Skeletal muscle tissue (tissue), 4 donors: ENCODE results near the gene ZFYVE28. TPM values are rescaled to one million over a fixed set of nuclear protein-coding genes. Genes with fewer than 3 reads are reported as not detected.

Experiments used
- H3K27ac ChIP-seq: one replicate; pipeline ENCODE4 v1.7.0; 2013; ENCODE audit warnings: mild to moderate bottlenecking, low read depth, low read length, inconsistent platforms
- H3K27me3 ChIP-seq, 3 donors: one replicate each; pipeline ENCODE4 v1.7.0; 2013; ENCODE audit warnings: low read length in 3 of 3; ENCODE audit not compliant: control insufficient read depth in 3 of 3, insufficient read depth in 3 of 3
- H3K36me3 ChIP-seq, 3 donors: one replicate each; pipeline ENCODE4 v1.7.0; 2013; ENCODE audit warnings: low read length in 3 of 3; ENCODE audit not compliant: control insufficient read depth in 3 of 3, insufficient read depth in 3 of 3
- H3K4me1 ChIP-seq, 3 donors: one replicate each; pipeline ENCODE4 v1.7.0; 2013; ENCODE audit warnings: low read length in 3 of 3, mild to moderate bottlenecking in 3 of 3; ENCODE audit not compliant: control insufficient read depth in 3 of 3, insufficient read depth in 3 of 3
- H3K4me3 ChIP-seq, 3 donors: one replicate each; pipeline ENCODE4 v1.7.0; 2013; ENCODE audit warnings: low read length in 3 of 3
- H3K9ac ChIP-seq, 3 donors: one replicate each; pipeline ENCODE4 v1.7.0; 2013; ENCODE audit warnings: low read length in 3 of 3, mild to moderate bottlenecking in 3 of 3, moderate library complexity in 2 of 3, low read depth in 1 of 3
- H3K9me3 ChIP-seq, 3 donors: one replicate each; pipeline ENCODE4 v1.7.0; 2013; ENCODE audit warnings: low read length in 3 of 3; ENCODE audit not compliant: control insufficient read depth in 3 of 3
- total RNA-seq: library from RNA; depleted of rRNA; stranded (reverse); fragments of >200 nt; gene quantifications from one replicate; pipeline ENCODE4 v1.2.3, GENCODE V29; 2014
- donor health status: Osteomylitis.

ZFYVE28 gene
- total RNA-seq, 1 donor from 2014 or later, result 1.0 TPM

DNA sequence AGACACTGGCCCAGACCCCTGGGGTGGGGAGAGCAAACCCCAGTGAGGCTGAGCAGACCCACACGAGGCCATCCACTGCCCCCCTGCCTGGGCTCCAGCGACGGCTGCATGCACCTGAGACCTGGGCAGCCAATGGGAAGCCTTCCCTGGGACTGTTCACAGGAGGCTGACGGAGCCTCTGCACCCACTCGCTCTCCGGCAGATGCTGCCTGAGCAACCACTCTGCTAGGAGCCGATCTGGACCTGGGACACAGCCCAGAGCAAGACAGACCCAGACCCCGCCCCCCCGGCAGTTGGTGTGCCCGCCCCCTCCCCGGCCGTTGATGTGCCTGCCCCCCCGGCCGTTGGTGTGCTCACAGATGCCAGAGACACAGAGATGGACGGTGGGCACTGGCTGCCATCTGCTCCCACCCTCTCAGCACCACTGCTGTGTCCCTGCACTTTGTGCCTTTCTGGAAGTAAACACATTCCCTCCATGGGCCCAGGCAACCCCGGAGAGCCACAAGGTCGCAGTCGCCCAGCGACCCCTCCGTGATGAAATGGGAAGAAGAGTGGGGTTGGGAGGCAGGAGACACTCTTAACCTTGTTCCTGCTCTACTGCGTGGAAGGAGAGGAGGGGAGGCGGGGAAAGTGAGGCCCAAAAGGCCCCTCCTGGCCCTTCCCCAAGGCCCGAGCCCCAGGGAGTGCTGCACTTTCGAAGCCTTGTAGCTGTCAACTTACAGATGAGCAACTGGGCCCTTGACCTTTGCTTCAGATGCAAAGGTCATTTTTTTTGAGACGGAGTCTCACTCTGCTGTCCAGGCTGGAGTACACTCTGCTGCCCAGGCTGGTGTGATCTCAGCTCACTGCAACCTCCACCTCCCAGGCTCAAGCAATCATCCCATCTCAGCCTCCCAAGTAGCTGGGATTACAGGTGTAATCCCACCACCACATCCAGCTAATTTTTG lies 62.0 kb downstream of the ZFYVE28 start:
- Histone ChIP-seq H3K36me3 (no peaks in the 10 kb centered on the region), H3K4me1 (peaks cover 7 to 16% (median 10%) of the 10 kb centered on the region in 3 donors), H3K27me3 (no peaks in the 10 kb centered on the region), H3K27ac (no peak overlapping the region), H3K4me3 (no peak overlapping the region), H3K9me3 (no peaks in the 10 kb centered on the region), H3K9ac (no peak overlapping the region)

DNA sequence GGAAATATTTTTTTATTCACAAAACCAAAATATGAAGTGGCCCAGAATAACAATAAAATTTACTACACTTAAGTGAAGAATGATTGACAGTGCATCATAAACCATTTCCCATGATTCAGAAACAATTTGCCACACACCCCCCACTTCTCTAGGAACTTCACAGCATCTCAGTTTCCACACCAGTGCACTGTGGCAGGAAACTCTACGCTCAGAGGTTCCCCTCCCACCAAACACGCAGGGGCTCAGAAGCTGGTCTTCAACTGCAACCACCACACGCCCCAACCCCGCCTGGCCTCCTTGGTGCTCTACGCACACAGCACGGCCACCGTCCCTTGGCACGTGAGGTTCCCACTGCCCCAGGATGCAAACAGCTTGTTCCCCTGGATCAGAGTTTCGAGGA lies 63.7 kb downstream of the ZFYVE28 start:
- H3K27ac ChIP-seq, result no peak overlapping the region
- H3K9me3 ChIP-seq, result no peaks in the 10 kb centered on the region
- no peaks in the 10 kb centered on the region for H3K27me3 ChIP-seq
- H3K36me3 ChIP-seq, result no peaks in the 10 kb centered on the region
- peaks cover 7 to 14% (median 10%) of the 10 kb centered on the region in 3 donors for H3K4me1 ChIP-seq
- no peak overlapping the region for H3K9ac ChIP-seq
- H3K4me3 ChIP-seq, result no peak overlapping the region

DNA sequence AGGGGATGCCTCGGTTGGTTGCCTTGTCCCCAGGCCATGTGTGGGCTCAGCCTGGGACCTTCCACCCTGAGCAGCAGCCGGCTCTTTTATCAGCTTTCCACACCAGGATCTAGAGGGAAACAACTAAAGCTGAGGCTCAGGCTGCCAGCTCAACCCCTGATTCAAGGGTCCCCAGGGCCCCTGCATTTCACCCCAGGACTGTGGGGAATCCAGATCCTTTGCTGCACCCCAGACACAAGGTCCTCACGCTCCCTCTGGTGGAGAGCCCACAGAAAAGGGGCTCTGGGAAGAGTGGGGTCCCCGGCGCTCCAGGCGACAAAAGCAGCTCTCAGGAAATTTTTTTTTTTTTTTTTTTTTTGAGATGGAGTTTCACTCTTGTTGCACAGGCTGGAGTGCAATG lies 64.3 kb downstream of the ZFYVE28 start:
- Histone ChIP-seq H3K9me3 (no peaks in the 10 kb centered on the region), H3K36me3 (no peaks in the 10 kb centered on the region), H3K4me3 (no peak overlapping the region), H3K9ac (no peak overlapping the region), H3K27me3 (no peaks in the 10 kb centered on the region), H3K4me1 (peaks cover 7 to 14% (median 10%) of the 10 kb centered on the region in 3 donors), H3K27ac (no peak overlapping the region)

DNA sequence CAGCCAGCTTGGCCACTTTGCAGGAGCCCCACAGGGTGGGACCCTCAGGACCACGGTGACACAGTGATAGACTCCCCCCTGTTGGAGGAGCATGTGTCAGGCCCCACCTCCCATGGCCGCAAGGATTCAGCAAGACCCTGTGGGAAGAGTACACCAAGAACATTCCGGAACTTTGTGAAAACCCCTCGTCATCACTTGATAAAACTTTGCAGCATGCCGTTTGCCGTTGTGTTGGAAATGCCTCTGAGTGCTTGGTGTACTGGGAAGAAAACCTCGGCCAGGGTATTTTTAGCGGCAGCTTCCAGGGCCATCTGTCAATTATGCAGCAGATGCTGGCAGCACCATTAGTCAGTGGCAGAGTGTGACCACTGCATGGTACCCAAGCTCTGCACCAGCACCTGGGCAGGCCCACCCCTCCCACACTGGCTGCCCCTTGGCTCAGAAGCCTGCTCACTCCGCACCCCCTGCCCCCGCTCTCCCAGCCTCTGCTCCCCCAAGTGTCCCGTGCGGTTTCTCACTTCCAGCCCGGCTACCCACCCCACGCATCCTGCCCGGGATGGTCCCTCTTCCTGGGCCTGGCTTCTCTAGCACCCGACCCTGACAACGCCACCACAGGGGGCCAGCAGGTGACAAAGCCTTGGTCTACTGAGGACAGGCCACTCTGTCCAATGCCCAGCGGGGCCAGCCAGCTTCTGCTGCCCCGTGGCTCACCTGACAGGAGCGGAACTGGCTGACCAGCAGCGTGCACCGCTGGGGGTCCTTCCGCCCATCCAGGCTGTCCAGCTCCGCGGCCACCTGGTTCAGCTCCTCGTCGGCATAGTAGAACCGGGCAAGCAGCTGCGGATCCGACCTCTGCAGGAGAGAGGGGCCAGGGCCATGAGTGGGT lies 65.0 kb downstream of the ZFYVE28 start:
- Histone ChIP-seq H3K27ac (peak overlapping the region; percentile 51), H3K4me3 (peak overlapping the region in 2 of 3 donors; percentile 15 to 22), H3K27me3 (no peaks in the 10 kb centered on the region), H3K4me1 (peaks cover 7 to 14% (median 10%) of the 10 kb centered on the region in 3 donors), H3K9ac (peak overlapping the region in 2 of 3 donors; percentile 62 to 65), H3K36me3 (no peaks in the 10 kb centered on the region), H3K9me3 (no peaks in the 10 kb centered on the region)

DNA sequence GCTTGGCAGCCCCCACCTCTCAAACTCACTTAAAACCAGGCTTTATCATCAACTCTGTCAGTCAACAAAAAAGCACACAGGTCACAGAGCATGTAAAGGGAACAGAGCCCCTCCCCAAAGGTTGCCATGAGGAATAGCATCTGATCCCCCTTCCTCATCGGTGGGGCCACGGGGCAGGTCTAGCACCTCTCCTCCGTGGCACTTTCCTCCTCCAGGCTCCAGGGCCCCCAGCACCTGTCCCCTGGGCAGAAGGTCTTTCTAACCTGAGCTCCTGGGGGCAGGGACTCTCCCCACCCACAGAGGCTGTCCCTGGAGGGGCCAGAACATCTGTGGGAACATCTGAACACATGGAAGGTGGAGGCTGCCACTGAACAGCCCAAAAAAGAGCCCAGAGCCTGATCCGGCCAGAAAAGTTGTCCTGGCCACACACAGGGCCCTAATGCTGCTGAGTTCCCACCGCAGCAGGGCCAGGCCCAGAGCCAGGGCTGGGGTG lies 65.7 kb downstream of the ZFYVE28 start:
- Histone ChIP-seq H3K9ac (peak overlapping the region in 2 of 3 donors; percentile 62 to 65), H3K9me3 (no peaks in the 10 kb centered on the region), H3K27ac (peak overlapping the region; percentile 51), H3K4me1 (peaks cover 7 to 14% (median 10%) of the 10 kb centered on the region in 3 donors), H3K4me3 (peak overlapping the region in 1 of 3 donors; percentile 15), H3K27me3 (no peaks in the 10 kb centered on the region), H3K36me3 (no peaks in the 10 kb centered on the region)

DNA sequence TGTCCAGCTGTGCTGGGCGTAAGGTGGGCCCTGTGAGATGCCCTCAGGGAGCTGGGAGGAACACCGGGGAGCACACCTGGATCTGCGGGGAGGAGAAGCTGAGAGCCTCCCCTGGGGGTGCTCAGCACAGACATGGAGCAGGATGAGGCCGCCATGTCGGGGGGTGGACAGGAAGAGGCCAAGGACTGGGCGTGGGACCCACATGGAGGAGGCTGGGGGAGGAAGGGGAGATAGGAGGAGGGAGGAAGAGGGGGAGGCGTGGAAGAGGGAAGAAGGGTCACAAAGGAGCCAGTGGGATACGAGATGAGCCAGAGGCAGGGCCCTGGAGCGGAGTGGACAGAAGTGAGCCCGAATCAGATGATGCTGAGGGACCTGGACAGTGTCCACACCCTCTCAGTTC lies 66.3 kb downstream of the ZFYVE28 start:
- Histone ChIP-seq H3K9me3 (no peaks in the 10 kb centered on the region), H3K4me3 (no peak overlapping the region), H3K36me3 (no peaks in the 10 kb centered on the region), H3K27ac (no peak overlapping the region), H3K9ac (no peak overlapping the region), H3K27me3 (no peaks in the 10 kb centered on the region), H3K4me1 (peaks cover 7 to 14% (median 10%) of the 10 kb centered on the region in 3 donors)

DNA sequence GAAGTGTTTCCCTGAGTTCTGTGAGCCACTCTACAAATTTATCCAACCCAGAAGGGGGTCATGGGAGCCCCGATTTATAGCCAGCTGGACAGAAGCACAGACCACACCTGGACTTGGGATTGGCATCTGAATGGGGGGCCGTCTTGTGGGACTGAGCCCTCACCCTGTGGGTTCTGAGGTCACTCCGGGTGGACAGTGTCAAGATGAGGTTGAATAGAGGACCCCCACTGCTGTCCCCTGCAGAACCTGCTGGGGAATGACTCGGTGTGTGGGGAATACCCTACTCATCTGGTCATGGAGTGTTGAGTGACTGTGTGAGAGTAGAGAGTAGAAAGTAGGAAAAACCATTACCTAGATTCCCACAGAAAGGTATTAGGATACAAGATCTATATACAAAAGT lies 67.5 kb downstream of the ZFYVE28 start:
- Histone ChIP-seq H3K27me3 (no peaks in the 10 kb centered on the region), H3K9me3 (no peaks in the 10 kb centered on the region), H3K36me3 (no peaks in the 10 kb centered on the region), H3K4me1 (peaks cover 7 to 14% (median 10%) of the 10 kb centered on the region in 3 donors), H3K27ac (no peak overlapping the region), H3K4me3 (no peak overlapping the region), H3K9ac (no peak overlapping the region)

DNA sequence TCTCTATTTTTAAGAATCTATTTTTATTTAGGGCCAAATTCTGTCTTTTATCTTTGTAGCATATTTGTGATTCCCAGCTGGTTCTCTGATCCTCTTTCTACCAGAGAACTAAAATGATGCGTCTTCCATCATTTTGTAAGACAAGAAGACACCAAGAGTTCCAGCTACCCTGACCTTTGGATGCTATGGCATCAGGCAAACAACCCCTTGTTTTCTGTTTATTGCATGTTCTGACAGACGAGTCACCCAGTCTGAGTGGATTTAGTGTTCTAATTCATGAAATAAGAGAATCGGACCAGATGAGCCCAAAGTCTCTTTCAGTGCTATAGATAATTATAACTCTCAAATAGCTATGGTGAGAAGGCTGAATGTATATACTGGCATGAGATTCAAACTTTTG lies 69.7 kb downstream of the ZFYVE28 start:
- no peak overlapping the region for H3K9ac ChIP-seq
- H3K27me3 ChIP-seq, result no peaks in the 10 kb centered on the region
- H3K4me3 ChIP-seq, result no peak overlapping the region
- no peaks in the 10 kb centered on the region for H3K36me3 ChIP-seq
- H3K27ac ChIP-seq, result no peak overlapping the region
- peaks cover 5 to 12% (median 9%) of the 10 kb centered on the region in 3 donors for H3K4me1 ChIP-seq
- no peaks in the 10 kb centered on the region for H3K9me3 ChIP-seq

DNA sequence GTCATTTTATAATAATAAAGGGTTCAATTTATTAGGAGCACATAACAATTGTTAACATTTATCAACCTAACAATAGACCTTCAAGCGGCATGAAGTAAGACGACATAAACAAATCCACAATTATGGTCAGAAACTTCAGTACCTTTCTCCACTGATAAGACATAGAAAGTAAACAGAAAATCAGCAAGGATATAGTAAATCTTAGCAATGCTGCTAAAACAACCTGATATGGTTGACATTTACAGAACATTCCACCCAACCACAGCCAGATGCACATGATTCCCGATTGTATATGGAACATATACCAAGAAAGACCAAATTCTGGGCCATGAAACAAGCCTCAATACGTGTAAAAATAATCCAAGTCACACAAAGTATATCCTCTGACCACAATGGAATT lies 71.3 kb downstream of the ZFYVE28 start:
- no peak overlapping the region for H3K4me3 ChIP-seq
- H3K36me3 ChIP-seq, result peaks cover 0 to 1% (median 0%) of the 10 kb centered on the region in 3 donors
- no peaks in the 10 kb centered on the region for H3K4me1 ChIP-seq
- no peaks in the 10 kb centered on the region for H3K9me3 ChIP-seq
- no peak overlapping the region for H3K9ac ChIP-seq
- no peaks in the 10 kb centered on the region for H3K27me3 ChIP-seq
- H3K27ac ChIP-seq, result no peak overlapping the region
